Karpas-422 (cell line): ENCODE measurements around the gene DCLK2. TPM values are rescaled to one million over a fixed set of nuclear protein-coding genes. Genes with fewer than 3 reads are reported as not detected.

ENCODE experiments used
- DNase-seq: peaks from one replicate; pipeline ENCODE4 v3.0.0-alpha.2; 2015
- H2AFZ ChIP-seq: fragments of 200-600 bp; sonication (generic); 2 replicates; pipeline ENCODE4 v1.6.1; 2014; ENCODE audit warnings: antibody characterized with exemption, low read length, mixed read lengths
- H3K27ac ChIP-seq: fragments of 200-600 bp; sonication (generic); 2 replicates; pipeline ENCODE4 v1.5.1; 2014; ENCODE audit warnings: mild to moderate bottlenecking, low read length, moderate library complexity
- H3K27me3 ChIP-seq: fragments of 200-600 bp; sonication (generic); 2 replicates; pipeline ENCODE4 v1.6.1; 2014; ENCODE audit warnings: low read length, mixed read lengths
- H3K36me3 ChIP-seq: fragments of 200-600 bp; sonication (generic); 2 replicates; pipeline ENCODE4 v1.6.1; 2014; ENCODE audit warnings: low read length, mixed read lengths; ENCODE audit not compliant: insufficient read depth
- H3K4me1 ChIP-seq: fragments of 200-600 bp; sonication (generic); 2 replicates; pipeline ENCODE4 v1.6.1; 2014; ENCODE audit warnings: mild to moderate bottlenecking, low read length, mixed read lengths
- H3K4me2 ChIP-seq: fragments of 200-600 bp; sonication (generic); 2 replicates; pipeline ENCODE4 v1.6.1; 2014; ENCODE audit warnings: low read length, low read depth, mild to moderate bottlenecking; ENCODE audit not compliant: poor library complexity, severe bottlenecking
- H3K4me3 ChIP-seq: fragments of 200-600 bp; sonication (generic); 2 replicates; pipeline ENCODE4 v1.5.1; 2014; ENCODE audit warnings: mild to moderate bottlenecking, antibody characterized with exemption, low read length, mixed read lengths
- H3K79me2 ChIP-seq: fragments of 200-600 bp; sonication (generic); 2 replicates; pipeline ENCODE4 v1.6.1; 2014; ENCODE audit warnings: mild to moderate bottlenecking, low read length, mixed read lengths
- H3K9ac ChIP-seq: fragments of 200-600 bp; sonication (generic); 2 replicates; pipeline ENCODE4 v1.6.0; 2014; ENCODE audit warnings: low read length
- H3K9me2 ChIP-seq: fragments of 200-600 bp; sonication (generic), shearing (Covaris generic); replicated peaks from 2 replicates; pipeline ENCODE4 v1.6.0; 2014; ENCODE audit warnings: mild to moderate bottlenecking, low read length, moderate library complexity; ENCODE audit not compliant: insufficient read depth
- H3K9me3 ChIP-seq: fragments of 300-700, 200-600 bp; sonication (generic); 2 replicates; pipeline ENCODE4 v1.6.1; 2014; ENCODE audit warnings: low read length, mixed read lengths
- H4K20me1 ChIP-seq: fragments of 200-600 bp; sonication (generic); 2 replicates; pipeline ENCODE4 v1.6.1; 2014; ENCODE audit warnings: mild to moderate bottlenecking, antibody characterized with exemption, low read length, low read depth; ENCODE audit not compliant: insufficient read depth
- total RNA-seq: library from RNA; depleted of rRNA; stranded (reverse); fragments of >200 nt; shearing (Covaris generic); gene quantifications from 2 replicates; pipeline ENCODE4 v1.2.3, GENCODE V29; 2014; ENCODE audit warnings: low replicate concordance

Gene DCLK2
- total RNA-seq, 1 experiment from 2014 or later = not detected

DNA sequence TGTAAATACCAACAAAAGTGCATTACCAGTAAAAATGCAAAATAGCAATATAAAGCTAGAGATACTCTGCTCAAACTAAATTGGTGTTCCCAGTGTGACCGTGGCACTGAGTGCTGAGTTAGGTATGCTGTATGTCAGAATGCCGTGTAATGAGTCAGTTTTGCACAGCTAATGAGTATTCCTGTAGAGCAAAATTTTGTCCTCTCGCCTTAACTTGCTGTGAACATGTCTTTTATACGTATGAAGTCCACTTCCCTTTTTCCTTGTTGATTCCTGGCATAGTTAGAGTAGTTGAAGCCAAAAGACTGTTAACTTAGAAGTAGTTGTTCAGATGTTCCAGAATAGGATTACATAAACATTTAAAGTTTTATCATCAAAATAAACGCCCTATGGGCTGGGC lies 11.5 kb downstream of the DCLK2 start:
- Histone ChIP-seq H3K36me3 (no peaks in the 10 kb centered on the region), H4K20me1 (no peaks in the 10 kb centered on the region)
- no peak for DNase-seq

DNA sequence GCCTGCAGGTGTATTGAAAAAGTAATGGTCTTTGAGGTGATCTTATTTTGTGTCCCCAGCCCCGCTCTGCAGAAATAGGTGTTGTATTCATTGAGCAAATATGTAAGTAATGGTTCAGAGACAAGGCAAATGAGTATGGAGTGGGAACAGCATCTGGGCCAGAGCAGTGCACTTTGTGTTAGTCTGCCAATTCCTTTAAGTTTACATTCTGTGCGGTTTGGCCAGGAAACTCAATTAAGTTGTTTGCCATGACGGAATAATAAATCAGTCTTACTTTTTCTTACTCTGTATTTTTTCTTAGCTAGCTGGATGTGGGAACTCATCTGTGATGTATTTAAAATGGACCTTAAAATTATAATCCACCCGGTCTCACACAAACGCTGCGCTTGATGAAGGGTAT lies 12.6 kb downstream of the DCLK2 start:
- Histone ChIP-seq H3K36me3 (no peaks in the 10 kb centered on the region), H3K4me3 (no peak overlapping the region), H3K27ac (no peak overlapping the region), H2AFZ (no peak overlapping the region), H3K27me3 (no peaks in the 10 kb centered on the region), H3K4me1 (no peaks in the 10 kb centered on the region), H3K9me2 (no peaks in the 10 kb centered on the region), H3K4me2 (no peak overlapping the region), H3K9ac (no peak overlapping the region), H3K9me3 (no peaks in the 10 kb centered on the region), H4K20me1 (no peaks in the 10 kb centered on the region), H3K79me2 (no peaks in the 10 kb centered on the region)
- DNase-seq = no peak

More for the DNA sequence above, 11.5 kb downstream of the DCLK2 start:
- Histone ChIP-seq H3K9me3 (no peaks in the 10 kb centered on the region), H2AFZ (no peak overlapping the region), H3K4me3 (no peak overlapping the region), H3K79me2 (no peaks in the 10 kb centered on the region), H3K27ac (no peak overlapping the region), H3K9me2 (no peaks in the 10 kb centered on the region), H3K4me2 (no peak overlapping the region), H3K27me3 (no peaks in the 10 kb centered on the region), H3K4me1 (no peaks in the 10 kb centered on the region), H3K9ac (no peak overlapping the region)

DNA sequence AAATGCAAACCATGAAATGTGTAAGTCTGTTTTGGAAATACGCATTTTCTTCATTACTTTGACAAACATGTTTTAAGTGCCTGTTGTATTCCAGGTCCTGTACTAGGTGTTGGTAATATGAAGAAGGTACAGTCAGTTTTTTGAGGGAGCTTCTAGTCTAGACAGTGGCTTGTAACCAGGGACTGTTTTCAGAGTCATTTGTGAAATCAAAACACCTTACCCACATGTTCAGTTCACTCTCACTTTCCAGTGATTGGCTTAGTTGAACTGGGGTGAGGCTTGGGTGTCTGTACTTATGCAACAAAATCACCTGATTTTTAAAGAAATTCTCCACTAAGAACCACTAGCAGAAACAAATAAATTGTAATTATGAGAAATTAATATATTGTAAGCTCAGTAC lies 16.4 kb downstream of the DCLK2 start:
- H3K27ac ChIP-seq = no peak overlapping the region
- H3K36me3 ChIP-seq = no peaks in the 10 kb centered on the region
- H3K4me1 ChIP-seq = no peaks in the 10 kb centered on the region
- H3K4me3 ChIP-seq = no peak overlapping the region
- no peak overlapping the region for H2AFZ ChIP-seq
- no peaks in the 10 kb centered on the region for H3K9me2 ChIP-seq
- H3K27me3 ChIP-seq = no peaks in the 10 kb centered on the region
- no peaks in the 10 kb centered on the region for H3K9me3 ChIP-seq
- H3K4me2 ChIP-seq = no peak overlapping the region
- no peaks in the 10 kb centered on the region for H4K20me1 ChIP-seq
- no peak overlapping the region for H3K9ac ChIP-seq
- DNase-seq = no peak
- no peaks in the 10 kb centered on the region for H3K79me2 ChIP-seq

DNA sequence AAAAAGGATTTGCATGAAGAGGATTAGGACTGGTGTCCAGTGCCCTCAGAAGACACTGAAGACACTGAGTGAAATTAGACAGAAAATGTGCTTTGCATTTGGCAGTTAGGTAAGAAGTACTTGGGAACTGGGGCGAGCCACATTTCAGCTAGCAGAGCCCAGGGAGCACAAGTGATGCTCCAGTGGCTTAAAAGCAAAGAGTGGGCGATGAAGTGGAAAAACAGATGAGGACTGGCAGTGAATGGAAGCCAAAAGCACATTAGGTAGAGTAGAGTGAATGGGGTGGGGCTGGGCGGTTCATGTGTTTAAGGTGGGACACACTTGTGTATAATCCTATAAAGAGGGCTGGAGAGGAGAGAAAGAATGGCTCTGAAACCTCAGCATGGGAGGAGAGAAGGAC lies 18.4 kb downstream of the DCLK2 start:
- no peak overlapping the region for H2AFZ ChIP-seq
- no peak for DNase-seq
- H3K36me3 ChIP-seq = no peaks in the 10 kb centered on the region
- no peak overlapping the region for H3K4me2 ChIP-seq
- H3K9ac ChIP-seq = no peak overlapping the region
- no peak overlapping the region for H3K27ac ChIP-seq
- no peaks in the 10 kb centered on the region for H3K9me2 ChIP-seq
- no peak overlapping the region for H3K4me3 ChIP-seq
- no peaks in the 10 kb centered on the region for H3K4me1 ChIP-seq
- no peaks in the 10 kb centered on the region for H4K20me1 ChIP-seq
- H3K27me3 ChIP-seq = no peaks in the 10 kb centered on the region
- no peaks in the 10 kb centered on the region for H3K9me3 ChIP-seq
- H3K79me2 ChIP-seq = no peaks in the 10 kb centered on the region

DNA sequence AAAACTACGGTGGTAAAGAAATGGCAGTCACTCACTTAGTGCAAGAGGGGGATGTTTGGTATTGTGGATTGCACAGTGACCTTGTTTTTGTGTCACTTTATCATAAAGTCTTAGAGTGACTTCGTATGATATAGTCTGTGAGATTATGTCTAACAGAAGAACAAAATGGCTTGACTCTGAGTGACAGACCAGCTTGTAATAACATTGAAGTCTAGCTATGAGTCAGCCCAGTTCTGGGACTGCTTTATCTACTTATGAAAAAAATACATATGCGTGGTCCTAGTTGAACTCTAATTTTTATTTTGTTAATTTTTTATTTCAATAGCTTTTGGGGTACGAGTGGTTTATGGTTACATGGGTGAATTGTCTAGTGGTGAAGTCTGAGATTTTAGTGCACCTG lies 20.0 kb downstream of the DCLK2 start:
- no peak overlapping the region for H3K4me2 ChIP-seq
- no peaks in the 10 kb centered on the region for H3K79me2 ChIP-seq
- H3K9me3 ChIP-seq = no peaks in the 10 kb centered on the region
- no peaks in the 10 kb centered on the region for H3K4me1 ChIP-seq
- no peaks in the 10 kb centered on the region for H3K9me2 ChIP-seq
- no peak for DNase-seq
- H3K9ac ChIP-seq = no peak overlapping the region
- no peak overlapping the region for H3K27ac ChIP-seq
- no peaks in the 10 kb centered on the region for H3K36me3 ChIP-seq
- H3K4me3 ChIP-seq = no peak overlapping the region
- H4K20me1 ChIP-seq = no peaks in the 10 kb centered on the region
- no peaks in the 10 kb centered on the region for H3K27me3 ChIP-seq
- no peak overlapping the region for H2AFZ ChIP-seq

DNA sequence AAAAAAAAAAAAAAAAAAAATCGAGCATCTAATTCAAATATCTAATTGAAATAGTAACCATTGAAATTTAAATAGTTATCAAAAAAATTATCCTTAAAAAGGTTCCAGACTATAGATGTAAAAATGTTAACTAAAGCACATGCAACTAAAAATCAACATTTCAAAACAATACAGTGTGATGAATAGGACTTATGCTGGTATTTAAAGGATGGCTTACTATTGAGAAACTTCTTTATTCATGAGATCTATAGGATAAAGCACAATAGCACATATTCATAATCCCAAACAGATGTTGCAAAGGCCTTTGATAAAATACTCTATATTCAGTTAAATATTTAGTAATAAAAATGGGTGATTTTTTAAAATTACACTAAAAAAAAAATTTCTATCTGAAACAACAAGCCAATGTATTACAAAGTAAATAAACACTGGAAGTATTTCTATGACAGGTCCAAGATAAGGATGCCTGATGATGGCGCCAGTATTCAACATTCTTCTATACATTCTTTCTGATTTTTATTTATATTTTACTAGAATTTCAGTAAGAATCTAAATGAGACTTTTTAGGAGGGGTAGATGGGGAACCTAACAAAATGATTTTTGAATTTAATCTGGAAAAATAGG lies 26.3 kb downstream of the DCLK2 start:
- H3K4me3 ChIP-seq = no peak overlapping the region
- no peaks in the 10 kb centered on the region for H4K20me1 ChIP-seq
- H3K9ac ChIP-seq = no peak overlapping the region
- no peaks in the 10 kb centered on the region for H3K36me3 ChIP-seq
- H2AFZ ChIP-seq = no peak overlapping the region
- no peaks in the 10 kb centered on the region for H3K27me3 ChIP-seq
- DNase-seq = no peak
- H3K79me2 ChIP-seq = no peaks in the 10 kb centered on the region
- no peak overlapping the region for H3K4me2 ChIP-seq
- H3K9me2 ChIP-seq = no peaks in the 10 kb centered on the region
- no peak overlapping the region for H3K27ac ChIP-seq
- no peaks in the 10 kb centered on the region for H3K4me1 ChIP-seq
- no peaks in the 10 kb centered on the region for H3K9me3 ChIP-seq

DNA sequence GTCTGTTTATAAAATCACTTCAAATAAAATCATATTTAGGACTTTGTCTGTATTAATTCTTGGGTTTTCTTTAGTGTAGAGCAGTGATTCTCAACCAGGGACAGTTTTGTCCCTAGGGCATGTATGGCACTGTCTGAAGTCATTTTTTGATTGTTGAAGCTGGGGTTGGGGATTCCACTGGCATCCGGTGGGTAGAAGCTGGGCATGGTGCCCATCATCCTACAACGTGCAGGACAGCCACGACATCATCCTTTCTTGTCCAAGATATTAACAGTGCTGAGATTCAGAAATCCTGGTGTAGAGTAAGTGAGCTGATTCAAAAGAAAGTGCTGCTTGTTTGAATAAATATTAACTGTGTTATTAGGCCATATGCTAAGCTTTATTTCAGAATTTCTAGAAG lies 28.6 kb downstream of the DCLK2 start:
- no peak for DNase-seq
- H3K9ac ChIP-seq = no peak overlapping the region
- H3K4me2 ChIP-seq = no peak overlapping the region
- no peaks in the 10 kb centered on the region for H3K36me3 ChIP-seq
- H3K9me3 ChIP-seq = no peaks in the 10 kb centered on the region
- H3K79me2 ChIP-seq = no peaks in the 10 kb centered on the region
- H2AFZ ChIP-seq = no peak overlapping the region
- H3K4me3 ChIP-seq = no peak overlapping the region
- H3K4me1 ChIP-seq = no peaks in the 10 kb centered on the region
- H4K20me1 ChIP-seq = no peaks in the 10 kb centered on the region
- no peak overlapping the region for H3K27ac ChIP-seq
- no peaks in the 10 kb centered on the region for H3K27me3 ChIP-seq
- H3K9me2 ChIP-seq = no peaks in the 10 kb centered on the region

DNA sequence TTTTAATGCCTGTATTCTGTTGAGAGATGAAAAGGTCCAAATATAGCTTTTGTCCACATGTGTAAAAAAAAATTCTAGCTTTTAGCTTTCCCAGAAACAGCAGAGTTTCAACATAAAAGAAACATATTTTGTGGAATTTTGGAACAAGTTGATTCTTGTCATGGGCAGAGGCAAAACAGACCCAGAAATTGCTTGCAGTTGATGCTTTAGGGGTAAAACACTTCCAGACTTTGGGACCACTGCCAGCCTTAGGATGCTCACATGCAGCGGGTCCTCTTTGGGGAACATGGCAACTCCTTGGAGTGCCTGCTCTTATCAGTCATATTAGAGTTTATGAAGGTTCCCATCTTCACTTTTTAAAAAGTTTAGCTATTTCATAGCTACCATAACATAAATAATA lies 30.4 kb downstream of the DCLK2 start:
- no peak overlapping the region for H3K9ac ChIP-seq
- H2AFZ ChIP-seq = no peak overlapping the region
- no peaks in the 10 kb centered on the region for H3K9me2 ChIP-seq
- H3K9me3 ChIP-seq = no peaks in the 10 kb centered on the region
- no peaks in the 10 kb centered on the region for H3K36me3 ChIP-seq
- H4K20me1 ChIP-seq = no peaks in the 10 kb centered on the region
- H3K4me1 ChIP-seq = no peaks in the 10 kb centered on the region
- DNase-seq = no peak
- no peak overlapping the region for H3K27ac ChIP-seq
- H3K79me2 ChIP-seq = no peaks in the 10 kb centered on the region
- no peak overlapping the region for H3K4me2 ChIP-seq
- H3K4me3 ChIP-seq = no peak overlapping the region
- H3K27me3 ChIP-seq = no peaks in the 10 kb centered on the region

DNA sequence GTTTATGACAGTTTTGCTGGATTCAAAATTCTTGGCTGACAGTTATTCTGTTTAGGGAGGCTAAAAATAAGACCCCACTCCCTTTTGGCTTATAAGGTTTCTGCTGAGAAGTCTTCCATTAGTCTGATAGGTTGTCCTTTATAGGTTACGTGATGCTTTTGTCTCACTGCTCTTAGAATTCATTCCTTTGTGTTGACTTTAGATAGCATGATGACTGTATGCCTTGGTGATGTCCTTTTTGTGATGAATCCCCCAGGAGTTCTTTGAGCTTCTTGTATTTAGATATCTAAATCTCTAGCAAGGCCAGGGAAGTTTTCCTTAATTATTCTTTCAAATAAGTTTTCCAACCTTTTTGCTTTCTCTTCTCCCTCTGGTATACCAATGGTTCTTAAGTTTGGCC lies 36.4 kb downstream of the DCLK2 start:
- Histone ChIP-seq H3K4me2 (no peak overlapping the region), H3K9me3 (no peaks in the 10 kb centered on the region), H3K9ac (no peak overlapping the region), H3K4me3 (no peak overlapping the region), H2AFZ (no peak overlapping the region), H4K20me1 (no peaks in the 10 kb centered on the region), H3K9me2 (no peaks in the 10 kb centered on the region), H3K27ac (no peak overlapping the region), H3K79me2 (no peaks in the 10 kb centered on the region), H3K4me1 (no peaks in the 10 kb centered on the region), H3K27me3 (no peaks in the 10 kb centered on the region), H3K36me3 (no peaks in the 10 kb centered on the region)
- DNase-seq = no peak
